ENCODE data around the gene HIVEP3.

The HIVEP3 gene

GRCh38 chr1:41724248-41724647 is 194.5 kb downstream of the HIVEP3 start:
- peak overlapping the region; percentile 26 for H3K27ac Mint-ChIP-seq
- no peaks in the 10 kb centered on the region for H3K9me3 Mint-ChIP-seq
- intact Hi-C loops (cut with micrococcal nuclease), result no loop called here
- peaks cover 86% of the 10 kb centered on the region for H3K4me1 Mint-ChIP-seq (ENCODE audit: low read depth)
- H3K27me3 Mint-ChIP-seq, result no peaks in the 10 kb centered on the region
- H3K36me3 Mint-ChIP-seq (ENCODE audit: low read depth), result no peaks in the 10 kb centered on the region
- H3K4me3 Mint-ChIP-seq, result no peak overlapping the region

- Mint-ChIP-seq H3K27ac (no peak overlapping the region), H3K4me3 (no peak overlapping the region), H3K27me3 (no peaks in the 10 kb centered on the region), H3K36me3 (ENCODE audit: low read depth) (no peaks in the 10 kb centered on the region), H3K9me3 (no peaks in the 10 kb centered on the region), H3K4me1 (ENCODE audit: low read depth) (peaks cover 86% of the 10 kb centered on the region)
- intact Hi-C loops (cut with micrococcal nuclease), result no loop called here
Measured at GRCh38 chr1:41723786-41724185, 194.9 kb downstream of the HIVEP3 start.

- Mint-ChIP-seq H3K9me3 (no peaks in the 10 kb centered on the region), H3K36me3 (ENCODE audit: low read depth) (no peaks in the 10 kb centered on the region), H3K27me3 (no peaks in the 10 kb centered on the region), H3K4me1 (ENCODE audit: low read depth) (peaks cover 84% of the 10 kb centered on the region), H3K4me3 (no peak overlapping the region), H3K27ac (no peak overlapping the region)
- intact Hi-C loops (cut with micrococcal nuclease), result no loop called here
Measured at GRCh38 chr1:41722184-41722583, 196.5 kb downstream of the HIVEP3 start.

- intact Hi-C loops (cut with micrococcal nuclease), result no loop called here
- no peak overlapping the region for H3K4me3 Mint-ChIP-seq
Measured at GRCh38 chr1:41720861-41721410, 197.8 kb downstream of the HIVEP3 start.

GRCh38 chr1:41719590-41719989 is 199.1 kb downstream of the HIVEP3 start:
- intact Hi-C loops (cut with micrococcal nuclease), result no loop called here

More at GRCh38 chr1:41720861-41721410, 197.8 kb downstream of the HIVEP3 start:
- no peak overlapping the region for H3K27ac Mint-ChIP-seq
- H3K27me3 Mint-ChIP-seq, result peaks cover under 1% of the 10 kb centered on the region
- H3K9me3 Mint-ChIP-seq, result no peaks in the 10 kb centered on the region
- peaks cover 84% of the 10 kb centered on the region for H3K4me1 Mint-ChIP-seq (ENCODE audit: low read depth)
- H3K36me3 Mint-ChIP-seq (ENCODE audit: low read depth), result no peaks in the 10 kb centered on the region

GRCh38 chr1:41719128-41719527 is 199.6 kb downstream of the HIVEP3 start:
- H3K27me3 Mint-ChIP-seq, result peaks cover 3% of the 10 kb centered on the region
- H3K9me3 Mint-ChIP-seq, result no peaks in the 10 kb centered on the region
- H3K4me1 Mint-ChIP-seq (ENCODE audit: low read depth), result peaks cover 89% of the 10 kb centered on the region
- H3K36me3 Mint-ChIP-seq (ENCODE audit: low read depth), result no peaks in the 10 kb centered on the region
- no peak overlapping the region for H3K4me3 Mint-ChIP-seq
- intact Hi-C loops (cut with micrococcal nuclease), result no loop called here
- peak overlapping the region; percentile 1 for H3K27ac Mint-ChIP-seq

More at GRCh38 chr1:41719590-41719989, 199.1 kb downstream of the HIVEP3 start:
- no peaks in the 10 kb centered on the region for H3K36me3 Mint-ChIP-seq (ENCODE audit: low read depth)
- peaks cover 89% of the 10 kb centered on the region for H3K4me1 Mint-ChIP-seq (ENCODE audit: low read depth)
- H3K9me3 Mint-ChIP-seq, result no peaks in the 10 kb centered on the region
- H3K27ac Mint-ChIP-seq, result no peak overlapping the region
- peaks cover 3% of the 10 kb centered on the region for H3K27me3 Mint-ChIP-seq
- H3K4me3 Mint-ChIP-seq, result no peak overlapping the region

- no peaks in the 10 kb centered on the region for H3K36me3 Mint-ChIP-seq (ENCODE audit: low read depth)
- peak overlapping the region; percentile 1 for H3K27ac Mint-ChIP-seq
- intact Hi-C loops (cut with micrococcal nuclease), result no loop called here
- no peaks in the 10 kb centered on the region for H3K9me3 Mint-ChIP-seq
- H3K4me3 Mint-ChIP-seq, result no peak overlapping the region
- peaks cover 6% of the 10 kb centered on the region for H3K27me3 Mint-ChIP-seq
- peaks cover 89% of the 10 kb centered on the region for H3K4me1 Mint-ChIP-seq (ENCODE audit: low read depth)
Measured at GRCh38 chr1:41718497-41718896, 200.2 kb downstream of the HIVEP3 start.

- H3K27ac Mint-ChIP-seq, result peak overlapping the region; percentile 32
- H3K27me3 Mint-ChIP-seq, result peaks cover 12% of the 10 kb centered on the region
- no peak overlapping the region for H3K4me3 Mint-ChIP-seq
- intact Hi-C loops (cut with micrococcal nuclease), result no loop called here
- peaks cover 88% of the 10 kb centered on the region for H3K4me1 Mint-ChIP-seq (ENCODE audit: low read depth)
- no peaks in the 10 kb centered on the region for H3K36me3 Mint-ChIP-seq (ENCODE audit: low read depth)
- no peaks in the 10 kb centered on the region for H3K9me3 Mint-ChIP-seq
Measured at GRCh38 chr1:41716188-41717130, 202.3 kb downstream of the HIVEP3 start.

GRCh38 chr1:41715441-41716095 is 203.2 kb downstream of the HIVEP3 start:
- Mint-ChIP-seq H3K27me3 (peaks cover 15% of the 10 kb centered on the region), H3K27ac (peak overlapping the region; percentile 32), H3K36me3 (ENCODE audit: low read depth) (no peaks in the 10 kb centered on the region), H3K4me1 (ENCODE audit: low read depth) (peaks cover 92% of the 10 kb centered on the region), H3K4me3 (no peak overlapping the region), H3K9me3 (no peaks in the 10 kb centered on the region)
- intact Hi-C loops (cut with micrococcal nuclease), result no loop called here

GRCh38 chr1:41714638-41715389 is 203.9 kb downstream of the HIVEP3 start:
- Mint-ChIP-seq H3K27ac (peak overlapping the region; percentile 21), H3K27me3 (peaks cover 20% of the 10 kb centered on the region), H3K4me3 (no peak overlapping the region), H3K4me1 (ENCODE audit: low read depth) (peaks cover 94% of the 10 kb centered on the region), H3K36me3 (ENCODE audit: low read depth) (no peaks in the 10 kb centered on the region), H3K9me3 (no peaks in the 10 kb centered on the region)
- intact Hi-C loops (cut with micrococcal nuclease), result no loop called here

- intact Hi-C loops (cut with micrococcal nuclease), result no loop called here
- peak overlapping the region; percentile 45 for H3K27ac Mint-ChIP-seq
- no peaks in the 10 kb centered on the region for H3K9me3 Mint-ChIP-seq
- no peaks in the 10 kb centered on the region for H3K36me3 Mint-ChIP-seq (ENCODE audit: low read depth)
- H3K4me3 Mint-ChIP-seq, result no peak overlapping the region
- peaks cover 94% of the 10 kb centered on the region for H3K4me1 Mint-ChIP-seq (ENCODE audit: low read depth)
- peaks cover 22% of the 10 kb centered on the region for H3K27me3 Mint-ChIP-seq
Measured at GRCh38 chr1:41713557-41714327, 205.0 kb downstream of the HIVEP3 start.

- H3K9me3 Mint-ChIP-seq, result no peaks in the 10 kb centered on the region
- no peak overlapping the region for H3K4me3 Mint-ChIP-seq
- H3K27ac Mint-ChIP-seq, result peak overlapping the region; percentile 68
- H3K36me3 Mint-ChIP-seq (ENCODE audit: low read depth), result no peaks in the 10 kb centered on the region
- intact Hi-C loops (cut with micrococcal nuclease), result no loop called here
- peaks cover 96% of the 10 kb centered on the region for H3K4me1 Mint-ChIP-seq (ENCODE audit: low read depth)
- H3K27me3 Mint-ChIP-seq, result peaks cover 22% of the 10 kb centered on the region
Measured at GRCh38 chr1:41713141-41713540, 205.6 kb downstream of the HIVEP3 start.

GRCh38 chr1:41712695-41713094 is 206.0 kb downstream of the HIVEP3 start:
- Mint-ChIP-seq H3K27me3 (peaks cover 22% of the 10 kb centered on the region), H3K27ac (peak overlapping the region; percentile 68), H3K9me3 (no peaks in the 10 kb centered on the region), H3K4me1 (ENCODE audit: low read depth) (peaks cover 96% of the 10 kb centered on the region), H3K36me3 (ENCODE audit: low read depth) (no peaks in the 10 kb centered on the region), H3K4me3 (no peak overlapping the region)
- intact Hi-C loops (cut with micrococcal nuclease), result no loop called here
